GM21367 (cell line): ENCODE measurements around the gene ENTREP3.

ENCODE experiments used
- ATAC-seq: cut with Tn5 transposase; IDR thresholded peaks from one replicate; pipeline ENCODE4 v1.9.1; 2021; ENCODE audit not compliant: unreplicated experiment

Gene ENTREP3

DNA sequence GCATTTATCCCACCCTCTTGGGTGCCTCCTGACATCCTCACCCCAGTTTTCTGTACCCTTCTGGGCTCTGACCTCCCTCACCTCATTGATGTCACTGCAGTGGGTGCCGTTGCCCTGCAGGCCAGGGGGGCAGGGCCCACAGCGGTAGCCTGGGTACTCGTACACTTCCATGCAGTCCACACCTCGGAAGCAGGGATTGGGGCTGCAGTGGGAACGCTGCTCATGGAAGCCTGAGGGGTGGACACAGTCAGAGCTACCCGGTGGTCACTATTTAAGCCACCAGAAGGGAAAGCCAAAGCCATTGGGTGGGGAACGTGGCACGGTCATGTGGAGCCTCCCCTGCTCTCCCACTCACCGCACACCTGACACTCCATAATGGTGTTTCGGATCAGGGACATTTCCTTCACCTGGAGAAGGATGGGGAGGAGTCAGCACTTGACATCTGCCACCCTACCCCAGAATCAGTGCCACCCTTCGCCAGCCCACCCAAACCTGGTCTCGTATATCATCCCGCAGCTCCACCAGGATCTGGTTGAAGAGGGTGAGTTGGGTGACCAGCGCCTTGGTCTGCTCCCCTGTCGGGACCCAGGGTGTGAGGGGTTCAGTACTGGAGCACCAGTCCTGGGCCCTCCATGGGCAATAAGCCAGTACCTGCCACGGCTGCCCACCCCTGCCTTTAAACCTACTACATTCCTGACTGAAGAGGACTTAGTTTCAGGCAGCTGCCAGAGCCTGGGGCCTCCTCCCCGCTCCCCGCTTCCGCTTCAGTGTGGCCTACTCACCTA lies 52.4 kb downstream of the ENTREP3 start:
- ATAC-seq: no peak

DNA sequence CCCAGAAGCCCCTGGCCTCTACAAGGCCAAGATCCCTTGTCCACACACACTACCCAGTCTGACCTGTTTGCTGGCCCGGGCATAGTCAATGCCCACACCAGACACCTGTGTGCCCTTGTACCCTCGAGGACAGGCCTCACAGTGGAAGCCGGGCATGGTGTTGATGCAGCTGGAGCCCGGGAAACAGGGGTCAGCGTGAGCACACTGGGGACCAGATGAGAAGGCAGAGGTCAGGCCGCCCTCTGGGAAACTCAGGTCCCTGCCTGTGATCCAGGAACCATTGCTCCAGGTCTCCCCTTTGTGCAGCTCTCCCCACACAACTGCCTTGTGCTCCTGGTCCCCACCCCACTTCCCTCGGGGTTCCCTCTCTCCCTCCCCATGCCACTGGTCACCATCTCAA lies 53.1 kb downstream of the ENTREP3 start:
- ATAC-seq: no peak

DNA sequence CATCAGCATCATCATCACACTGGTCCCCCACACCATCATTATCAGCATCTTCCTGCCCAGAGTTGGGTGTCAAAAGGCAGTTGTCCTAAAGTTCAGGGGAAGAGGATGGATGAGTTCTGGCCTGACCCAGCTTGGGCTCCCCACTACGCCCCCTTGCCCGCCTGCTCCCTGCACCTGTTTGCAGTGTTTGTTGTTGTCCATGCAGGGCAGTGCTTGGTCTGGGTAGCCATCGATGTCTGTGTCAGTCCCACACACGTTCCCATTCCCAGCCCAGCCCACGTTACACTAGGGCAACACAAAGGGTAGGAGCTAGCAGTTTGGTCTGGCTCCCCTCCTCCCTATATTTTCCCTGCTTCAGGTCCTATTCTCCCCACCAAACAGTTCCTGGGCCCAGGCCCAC lies 54.4 kb downstream of the ENTREP3 start:
- no peak for ATAC-seq

DNA sequence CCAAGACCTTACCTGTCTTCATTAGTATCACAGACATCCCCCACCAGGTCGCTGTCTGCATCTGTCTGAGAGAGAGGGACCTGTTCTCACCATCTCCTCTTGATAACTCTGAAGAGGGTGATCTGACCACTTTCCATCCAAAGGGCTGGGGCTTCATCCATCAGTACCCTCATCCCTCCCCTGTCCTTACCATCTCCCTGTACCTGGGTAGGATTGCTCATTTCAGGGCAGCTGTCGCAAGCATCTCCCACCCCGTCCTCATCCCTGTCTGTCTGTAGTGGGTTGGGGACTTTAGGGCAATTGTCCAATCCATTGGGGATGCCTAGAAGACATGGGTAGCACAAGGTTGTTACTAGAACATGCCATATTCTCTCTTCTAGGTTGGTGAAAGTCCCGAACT lies 55.5 kb downstream of the ENTREP3 start:
- no peak for ATAC-seq

DNA sequence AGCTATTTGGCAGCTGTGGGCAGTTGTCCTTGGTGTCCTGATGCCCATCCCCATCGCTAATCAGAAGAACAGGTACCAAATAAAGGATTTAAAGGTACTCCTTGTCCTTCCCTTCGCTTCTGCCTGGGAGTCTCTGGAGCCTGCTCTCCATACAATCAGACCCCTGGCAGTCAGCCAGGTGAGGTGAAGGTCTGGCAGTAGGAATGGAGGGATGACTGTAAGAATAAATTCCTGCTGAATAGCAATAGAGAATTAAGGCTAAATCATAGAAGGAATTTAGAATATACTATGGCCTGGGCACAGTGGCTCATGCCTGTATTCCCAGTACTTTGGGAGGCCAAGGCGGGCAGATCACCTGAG lies 56.8 kb downstream of the ENTREP3 start:
- no peak for ATAC-seq

DNA sequence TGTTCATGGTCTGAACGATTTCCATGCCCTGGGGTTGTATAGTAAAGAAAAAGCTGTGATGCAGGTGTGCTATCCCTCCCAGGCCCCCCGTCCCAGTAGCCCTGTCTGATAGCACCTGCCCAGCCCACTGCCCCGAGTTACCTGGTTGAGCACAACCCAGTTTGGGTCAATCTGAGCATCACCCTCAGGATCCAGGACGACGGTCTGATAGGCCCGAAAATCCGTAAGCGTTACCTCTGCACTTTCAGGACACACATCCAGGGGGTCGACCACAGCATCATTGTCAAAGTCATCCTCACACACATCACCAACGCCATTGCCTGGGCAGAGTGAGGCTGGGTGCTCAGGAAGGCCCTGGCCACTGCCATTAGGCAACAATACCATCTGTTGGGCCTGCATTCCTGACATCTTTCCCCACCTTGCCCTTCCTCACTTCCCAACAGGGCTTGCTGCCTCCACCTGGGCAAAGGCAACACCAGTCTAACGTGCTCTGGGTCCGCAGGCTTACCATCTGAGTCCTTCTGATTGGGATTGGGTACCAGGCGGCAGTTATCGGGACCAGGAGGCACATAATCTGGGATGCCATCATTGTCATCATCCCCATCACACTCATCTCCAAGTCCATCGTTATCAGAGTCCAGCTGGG lies 57.3 kb downstream of the ENTREP3 start:
- no peak for ATAC-seq
